Renal cortical epithelial cell (primary cell): ENCODE measurements around the gene PCMT1. TPM values are rescaled to one million over a fixed set of nuclear protein-coding genes. Genes with fewer than 3 reads are reported as not detected.
"Not testable (repeated sequence)": the region's sequence is repeated elsewhere in the genome, so short reads cannot be mapped to it uniquely, and the experiment has no call there.

Experiments used
- DNase-seq: peaks from one replicate; pipeline ENCODE4 v3.0.0-alpha.2; 2011; ENCODE audit warnings: low read depth
- total RNA-seq: library from RNA; depleted of rRNA; stranded (reverse); fragments of >200 nt; gene quantifications from 2 replicates; pipeline ENCODE4 v1.2.3, GENCODE V29; 2014

The PCMT1 gene
- 157 and 184 TPM in 2 replicates for total RNA-seq

DNA sequence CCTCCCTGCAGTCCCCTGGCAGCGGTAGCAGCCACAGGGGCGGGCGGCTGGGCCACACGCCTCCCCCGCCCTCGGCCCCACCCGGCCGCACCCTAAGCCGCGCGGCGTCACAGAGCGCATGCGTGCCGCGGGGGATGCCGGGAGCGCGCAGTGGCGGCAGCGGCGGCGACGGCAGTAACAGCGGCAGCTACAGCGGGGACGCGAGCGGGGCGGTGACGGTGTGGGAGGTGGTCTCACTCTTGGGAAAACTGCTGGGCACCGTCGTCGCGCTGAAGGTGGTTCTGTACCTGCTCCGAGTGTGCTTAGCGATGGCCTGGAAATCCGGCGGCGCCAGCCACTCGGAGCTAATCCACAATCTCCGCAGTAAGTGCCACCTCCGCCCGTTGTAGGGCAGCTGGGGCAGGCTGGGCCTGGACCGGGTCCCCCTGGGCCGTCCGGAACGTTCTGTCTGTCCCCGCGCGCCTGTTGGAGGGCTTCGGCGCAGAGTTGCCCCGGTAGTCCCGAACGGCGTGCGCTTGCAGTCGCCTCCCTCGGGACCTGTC lies at the start of gene PCMT1:
Gene PCMT1 (plus strand): TSS at position 148 of the 542 bp plus-strand sequence. CDS start 161 bp downstream, at position 309.
- peak; percentile 70 for DNase-seq

DNA sequence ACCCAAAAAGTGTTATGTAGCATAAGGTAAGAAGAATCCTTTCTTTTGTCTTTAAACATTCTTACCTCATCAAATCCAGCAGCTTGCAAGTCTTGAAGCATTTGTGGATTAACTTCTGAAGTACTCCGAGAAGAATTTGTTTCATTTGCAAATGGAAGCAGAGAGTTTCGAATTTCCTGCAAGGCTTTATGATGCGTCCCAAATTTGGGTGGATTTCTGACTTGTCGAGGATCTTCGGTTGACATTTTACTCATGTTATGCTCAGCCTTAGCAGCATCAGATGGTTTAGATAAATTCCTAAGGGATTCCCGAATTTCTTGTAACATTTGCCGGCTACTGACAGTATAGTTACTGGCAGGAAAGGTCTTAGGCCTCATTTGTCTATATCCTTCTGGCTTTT lies 47.8 kb upstream of the PCMT1 start:
- DNase-seq = peak; percentile 7

- no peak for DNase-seq
Measured at GRCh38 chr6:149711711-149712110, 37.8 kb upstream of the PCMT1 start.

- no peak for DNase-seq
Measured at GRCh38 chr6:149714442-149714841, 35.1 kb upstream of the PCMT1 start.

DNA sequence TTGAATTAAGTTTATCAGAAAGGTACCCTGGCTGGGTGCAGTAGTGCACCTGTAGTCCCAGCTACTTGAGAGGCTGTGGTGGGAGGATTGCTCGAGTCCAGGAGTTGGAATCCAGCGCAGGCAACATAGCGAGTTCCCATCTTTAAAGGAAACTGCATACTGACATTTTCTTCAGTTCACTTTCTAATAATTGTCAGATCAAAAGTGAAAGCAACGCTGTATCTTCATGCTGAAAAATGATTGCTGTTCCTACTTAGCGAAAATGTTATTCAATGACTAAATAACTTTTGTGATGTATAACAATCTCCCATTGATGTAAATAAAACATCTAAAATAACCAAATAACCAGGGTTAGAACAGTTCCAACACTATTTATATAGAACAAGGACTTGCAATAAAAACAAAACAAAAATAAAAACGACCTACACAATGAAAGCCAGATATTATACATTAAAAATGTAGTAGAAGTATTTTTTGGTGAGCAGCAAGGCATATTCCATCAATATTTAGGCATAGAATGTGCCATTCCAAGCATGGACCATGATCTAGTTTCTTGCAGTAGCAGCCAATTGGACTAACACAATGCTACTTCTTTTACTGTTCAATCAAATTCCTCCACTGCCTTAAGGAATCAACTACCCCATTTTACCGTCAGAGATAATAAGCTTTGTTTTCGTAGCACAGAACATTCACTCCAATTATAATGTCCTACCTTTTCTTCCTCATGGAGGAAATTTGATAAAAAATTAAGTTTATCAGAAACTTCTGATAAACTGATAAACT lies 33.2 kb upstream of the PCMT1 start:
- DNase-seq = peak; percentile 42

DNA sequence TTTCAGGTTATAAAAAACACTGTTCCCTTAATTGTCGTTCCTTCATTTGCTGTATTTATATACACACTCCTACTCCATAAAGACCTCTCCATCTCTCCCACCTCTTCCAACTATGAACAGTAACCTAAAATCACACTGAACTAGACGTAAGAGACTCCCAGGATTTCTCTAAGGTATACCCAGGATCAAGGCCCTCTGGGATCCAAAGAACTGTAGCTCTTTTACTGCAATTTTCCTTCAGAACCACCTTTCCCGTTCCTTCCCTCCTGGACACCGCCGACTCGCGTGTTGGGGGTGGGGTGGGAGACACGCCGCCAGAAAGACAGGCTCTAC lies 32.3 kb upstream of the PCMT1 start:
- no peak for DNase-seq

GRCh38 chr6:149717588-149718458 lies 31.7 kb upstream of the PCMT1 start, which contains the start of gene LATS1:
Gene LATS1, minus strand, starts transcription at chr6:149718101. Its CDS starts 15,975 bp downstream, at chr6:149702126.
- peak; percentile 75 for DNase-seq

- DNase-seq = no peak
Measured at GRCh38 chr6:149719531-149719930, 30.0 kb upstream of the PCMT1 start.

- no peak for DNase-seq
Measured at GRCh38 chr6:149723262-149723661, 26.3 kb upstream of the PCMT1 start.

- peak; percentile 94 for DNase-seq
Measured at GRCh38 chr6:149723771-149724417, 25.6 kb upstream of the PCMT1 start.

- no peak for DNase-seq
Measured at GRCh38 chr6:149725785-149726184, 23.8 kb upstream of the PCMT1 start.

GRCh38 chr6:149727793-149728498 lies 21.6 kb upstream of the PCMT1 start:
- no peak for DNase-seq

DNA sequence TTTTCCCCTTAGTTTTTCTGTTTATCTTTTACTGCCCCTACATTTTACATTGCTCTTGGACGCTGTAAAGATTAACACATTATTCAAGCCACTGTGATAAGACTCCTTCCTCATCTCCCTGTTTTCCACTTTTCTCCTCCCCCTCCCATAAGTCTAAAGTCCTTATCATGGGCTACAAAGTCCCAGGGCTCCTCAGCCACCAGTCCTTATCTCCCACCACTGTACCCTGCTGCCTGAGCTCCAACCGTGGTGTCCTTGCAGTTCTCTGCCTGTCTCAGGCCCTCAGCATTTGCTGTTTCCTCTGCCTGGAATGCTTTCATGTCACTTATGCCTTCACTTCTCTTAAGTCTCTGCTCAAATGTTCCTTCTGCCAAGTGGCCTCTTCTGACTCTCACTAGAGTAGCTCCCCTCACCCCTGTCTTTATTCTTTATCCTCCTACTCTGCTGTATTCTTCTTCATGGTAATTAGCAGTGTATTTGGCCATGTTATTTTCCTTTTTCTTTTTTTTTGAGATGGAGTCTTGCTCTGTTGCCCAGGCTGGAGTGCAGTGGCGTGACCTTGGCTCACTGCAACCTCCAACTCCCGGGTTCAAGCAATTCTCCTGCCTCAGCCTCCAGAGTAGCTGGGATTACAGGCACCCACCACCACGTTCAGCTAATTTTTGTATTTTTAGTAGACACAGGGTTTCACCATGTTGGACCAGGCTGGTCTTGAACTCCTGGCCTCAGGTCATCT lies 20.9 kb upstream of the PCMT1 start:
- no peak for DNase-seq

- DNase-seq = no peak
Measured at GRCh38 chr6:149729824-149730223, 19.7 kb upstream of the PCMT1 start.

DNA sequence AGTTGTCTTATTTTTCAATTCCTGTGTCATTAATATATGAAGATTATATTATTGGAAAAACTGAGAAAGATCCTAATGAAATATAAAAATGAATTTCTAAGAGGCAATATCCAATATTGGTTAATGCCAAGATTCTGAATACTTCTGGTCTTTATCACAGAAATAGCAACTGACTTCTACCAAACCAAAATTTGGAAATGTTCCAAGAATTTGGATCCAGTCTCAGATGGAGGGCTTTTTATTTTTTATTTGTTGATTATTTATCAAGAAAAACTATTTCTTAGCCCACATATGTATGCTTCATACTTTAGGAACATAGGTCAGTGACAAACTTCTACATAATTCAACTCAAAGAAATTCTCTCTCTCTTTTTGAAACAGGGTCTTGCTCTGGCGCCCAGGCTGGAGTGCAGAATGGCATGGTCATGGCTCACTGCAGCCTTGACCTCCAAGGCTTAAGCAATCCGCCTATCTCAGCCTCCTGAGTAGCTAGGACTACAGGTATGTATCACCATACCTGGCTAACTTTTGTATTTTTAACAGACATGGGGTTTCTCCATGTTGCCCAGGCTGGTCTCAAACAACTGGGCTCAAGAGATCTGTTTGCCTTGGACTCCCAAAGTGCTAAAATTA lies 16.3 kb upstream of the PCMT1 start:
- DNase-seq = no peak

DNA sequence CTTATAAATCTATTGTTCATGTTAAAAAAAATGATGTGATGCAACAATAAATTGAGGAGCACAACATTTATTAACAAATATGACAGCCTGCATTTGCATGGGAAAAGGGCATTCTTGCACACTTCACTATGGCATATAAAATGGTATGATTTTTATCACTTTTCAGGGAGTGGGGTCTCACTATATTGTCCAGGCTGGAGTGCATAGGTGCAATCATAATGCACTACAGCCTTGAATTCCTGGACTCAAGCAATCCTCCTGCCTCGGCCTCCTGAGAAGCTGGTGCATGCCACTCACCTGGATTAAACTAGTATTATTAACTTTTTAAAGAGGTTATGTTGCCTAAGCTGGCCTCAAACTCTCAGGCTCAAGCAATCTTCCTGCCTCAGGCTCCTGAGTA lies 14.6 kb upstream of the PCMT1 start:
- no peak for DNase-seq

- DNase-seq = not testable (repeated sequence)
Measured at GRCh38 chr6:149745252-149745651, 4.3 kb upstream of the PCMT1 start.

GRCh38 chr6:149746147-149746946 lies 3.2 kb upstream of the PCMT1 start, which contains the start of gene NUP43:
Gene NUP43, minus strand, starts transcription at chr6:149746529. Its CDS starts 34 bp downstream, at chr6:149746495.
- DNase-seq = peak; percentile 90

DNA sequence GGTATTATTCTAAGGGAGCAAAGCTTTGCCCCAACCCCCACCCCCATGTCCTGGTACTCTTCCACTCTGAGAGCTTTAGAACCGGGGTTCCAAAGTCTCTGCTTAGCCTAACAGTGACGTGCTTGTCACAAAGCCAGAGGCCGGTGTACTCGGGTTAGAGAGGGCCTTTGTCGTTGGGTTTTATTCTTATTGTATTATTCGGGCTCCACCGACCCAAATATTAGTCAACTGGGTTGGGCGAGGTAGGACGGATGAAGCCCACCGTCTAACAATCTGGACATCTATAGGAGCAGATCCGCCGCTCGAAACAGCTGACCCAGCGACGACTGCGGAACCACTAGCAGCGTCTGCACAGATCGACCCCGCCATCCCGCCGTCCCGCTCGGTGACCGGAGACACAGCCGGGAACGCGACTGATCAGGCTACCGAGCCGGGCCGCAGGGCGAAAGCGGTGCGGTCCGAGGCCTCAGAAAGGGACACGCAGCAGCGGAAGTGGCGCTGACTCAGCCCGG lies 403 bp upstream of the PCMT1 start:
- DNase-seq = not testable (repeated sequence)
